SK-N-SH treated with all-trans-retinoic acid at 6 μM for 48 hours (cell line): ENCODE measurements around the gene PYHIN1.

ENCODE experiments used
- CREB5 ChIP-seq: fragments of 250-450 bp; sonication (Bioruptor Pico); IDR thresholded peaks from 2 replicates; pipeline ENCODE4 v1.5.1; 2020; ENCODE audit warnings: low read depth, mild to moderate bottlenecking, moderate library complexity
- ESRRG ChIP-seq: fragments of 250-450 bp; sonication (Bioruptor Pico); IDR thresholded peaks from 2 replicates; pipeline ENCODE4 v1.6.1; 2021; ENCODE audit warnings: mild to moderate bottlenecking
- PATZ1 ChIP-seq: fragments of 250-450 bp; sonication (Bioruptor Pico); IDR thresholded peaks from 2 replicates; pipeline ENCODE4 v1.8.0; 2020; ENCODE audit warnings: mild to moderate bottlenecking, moderate library complexity, borderline replicate concordance
- PPARA ChIP-seq: fragments of 250-450 bp; sonication (Bioruptor Pico); IDR thresholded peaks from 2 replicates; pipeline ENCODE4 v1.5.0; 2020; ENCODE audit warnings: mild to moderate bottlenecking, borderline replicate concordance
- TSHZ2 ChIP-seq: fragments of 250-450 bp; sonication (Bioruptor Pico); IDR thresholded peaks from 2 replicates; pipeline ENCODE4 v1.5.0; 2020; ENCODE audit warnings: mild to moderate bottlenecking, moderate library complexity
- ZC3H10 ChIP-seq: fragments of 250-450 bp; sonication (Bioruptor Pico); IDR thresholded peaks from 2 replicates; pipeline ENCODE4 v1.5.1; 2021; ENCODE audit warnings: mild to moderate bottlenecking, moderate library complexity
- ZNF565 ChIP-seq: fragments of 450-650 bp; formaldehyde crosslinking; conservative IDR thresholded peaks from 2 replicates; pipeline ENCODE4 v1.5.0; 2020; ENCODE audit warnings: low read depth, mild to moderate bottlenecking, moderate library complexity
- ZNF70 ChIP-seq: fragments of 450-650 bp; formaldehyde crosslinking; IDR thresholded peaks from 2 replicates; pipeline ENCODE4 v1.5.0; 2020; ENCODE audit warnings: mild to moderate bottlenecking, moderate library complexity

- TF ChIP-seq CREB5 (CRISPR knock-in tag) (no peak), ESRRG (no peak), PPARA (CRISPR knock-in tag) (no peak), PATZ1 (no peak), ZNF565 (CRISPR knock-in tag) (no peak), TSHZ2 (CRISPR knock-in tag) (no peak), ZC3H10 (CRISPR knock-in tag) (no peak), ZNF70 (no peak)
Observed at GRCh38 chr1:158989424-158989823, 58.1 kb downstream of the PYHIN1 start.
